Epithelial cell of esophagus (primary cell): ENCODE data around the gene NHLH2.

Experiments used
- DNase-seq: peaks from one replicate; pipeline ENCODE4 v3.0.0; 2010; ENCODE audit warnings: low read depth
- H3K4me3 ChIP-seq: 2 replicates; pipeline ENCODE4 v1.5.1; 2011; ENCODE audit warnings: mild to moderate bottlenecking, low read length, control low read depth
- TF ChIP-seq, protein P1 (sequence below): IDR thresholded peaks from 2 replicates; pipeline ENCODE4 v1.5.1; 2011; ENCODE audit warnings: low read depth, mild to moderate bottlenecking, low read length, control low read depth, inconsistent platforms; ENCODE audit not compliant: insufficient read depth; ENCODE audit errors: missing control alignments

Gene NHLH2

DNA sequence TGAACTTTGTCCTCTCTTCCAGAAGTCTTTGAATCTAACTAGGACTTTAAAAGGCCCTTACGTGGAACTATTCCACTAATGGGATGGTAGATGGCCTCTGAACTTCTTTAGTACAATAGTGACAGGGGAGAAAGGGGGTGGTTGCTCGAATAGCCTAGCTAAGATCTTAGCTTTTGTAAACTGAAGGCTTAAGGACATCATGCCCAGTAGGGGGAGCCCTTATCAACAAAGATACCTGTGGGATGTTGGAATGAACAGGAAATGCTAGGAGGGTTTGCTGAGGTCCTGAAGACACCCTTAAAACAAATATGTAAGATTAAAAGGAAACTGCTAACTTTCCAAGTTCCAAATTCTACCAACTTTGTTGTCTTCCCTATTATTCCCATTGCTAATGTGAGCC lies 33.2 kb downstream of the NHLH2 start:
- TF ChIP-seq, protein P1, sequence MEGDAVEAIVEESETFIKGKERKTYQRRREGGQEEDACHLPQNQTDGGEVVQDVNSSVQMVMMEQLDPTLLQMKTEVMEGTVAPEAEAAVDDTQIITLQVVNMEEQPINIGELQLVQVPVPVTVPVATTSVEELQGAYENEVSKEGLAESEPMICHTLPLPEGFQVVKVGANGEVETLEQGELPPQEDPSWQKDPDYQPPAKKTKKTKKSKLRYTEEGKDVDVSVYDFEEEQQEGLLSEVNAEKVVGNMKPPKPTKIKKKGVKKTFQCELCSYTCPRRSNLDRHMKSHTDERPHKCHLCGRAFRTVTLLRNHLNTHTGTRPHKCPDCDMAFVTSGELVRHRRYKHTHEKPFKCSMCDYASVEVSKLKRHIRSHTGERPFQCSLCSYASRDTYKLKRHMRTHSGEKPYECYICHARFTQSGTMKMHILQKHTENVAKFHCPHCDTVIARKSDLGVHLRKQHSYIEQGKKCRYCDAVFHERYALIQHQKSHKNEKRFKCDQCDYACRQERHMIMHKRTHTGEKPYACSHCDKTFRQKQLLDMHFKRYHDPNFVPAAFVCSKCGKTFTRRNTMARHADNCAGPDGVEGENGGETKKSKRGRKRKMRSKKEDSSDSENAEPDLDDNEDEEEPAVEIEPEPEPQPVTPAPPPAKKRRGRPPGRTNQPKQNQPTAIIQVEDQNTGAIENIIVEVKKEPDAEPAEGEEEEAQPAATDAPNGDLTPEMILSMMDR = peak; percentile 84

GRCh38 chr1:115805597-115805996 lies 35.3 kb downstream of the NHLH2 start:
- TF ChIP-seq, protein P1 = no peak
- DNase-seq = no peak
- no peak overlapping the region for H3K4me3 ChIP-seq

More for the DNA sequence above, 33.2 kb downstream of the NHLH2 start:
- H3K4me3 ChIP-seq = no peak overlapping the region
- DNase-seq = peak; percentile 90

DNA sequence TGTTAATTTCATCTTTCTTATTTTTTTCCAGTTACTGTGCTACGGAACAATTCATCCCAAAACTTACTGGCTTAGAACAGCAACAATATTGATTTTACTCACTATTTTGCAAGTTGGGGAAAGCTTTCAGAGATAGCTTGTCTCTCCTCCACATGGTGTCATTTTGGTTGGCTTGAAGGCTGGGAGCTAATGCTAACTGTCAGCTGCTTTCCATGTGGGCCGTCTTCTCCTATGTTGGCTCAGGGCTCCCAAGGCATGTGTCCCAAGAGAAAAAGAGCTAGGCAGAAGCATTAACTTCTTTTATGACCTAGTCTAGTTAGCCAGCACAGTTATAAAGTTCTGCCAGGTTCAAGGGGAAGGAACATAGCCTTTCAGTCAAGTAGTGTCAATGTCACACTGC lies 38.5 kb downstream of the NHLH2 start:
- TF ChIP-seq, protein P1 = no peak
- no peak for DNase-seq
- no peak overlapping the region for H3K4me3 ChIP-seq

DNA sequence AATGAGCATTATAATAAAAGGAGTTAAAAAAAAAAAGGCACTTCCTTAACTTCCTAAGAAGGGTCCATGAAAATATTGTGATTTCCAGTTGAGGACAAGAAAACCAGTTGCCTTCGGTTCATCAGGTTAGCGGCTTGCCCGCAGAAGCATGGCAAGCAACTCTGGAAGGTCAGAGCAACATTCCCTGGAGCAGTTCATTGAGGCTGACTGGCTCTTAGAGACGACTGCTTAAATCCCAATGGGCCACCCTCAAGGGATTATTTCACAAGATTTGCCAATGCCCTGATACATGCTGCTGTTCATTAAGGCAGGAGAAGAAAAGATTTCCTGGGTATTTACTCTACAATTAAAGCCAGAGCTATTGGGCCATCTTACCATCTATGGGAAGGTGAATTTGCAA lies 43.4 kb downstream of the NHLH2 start:
- no peak overlapping the region for H3K4me3 ChIP-seq
- TF ChIP-seq, protein P1 = no peak
- DNase-seq = no peak

GRCh38 chr1:115796897-115797296 lies 44.0 kb downstream of the NHLH2 start:
- TF ChIP-seq, protein P1 = no peak
- no peak for DNase-seq
- no peak overlapping the region for H3K4me3 ChIP-seq

- no peak for DNase-seq
- TF ChIP-seq, protein P1 = no peak
- H3K4me3 ChIP-seq = no peak overlapping the region
These were observed 44.9 kb downstream of the NHLH2 start for GRCh38 chr1:115796036-115796435.

DNA sequence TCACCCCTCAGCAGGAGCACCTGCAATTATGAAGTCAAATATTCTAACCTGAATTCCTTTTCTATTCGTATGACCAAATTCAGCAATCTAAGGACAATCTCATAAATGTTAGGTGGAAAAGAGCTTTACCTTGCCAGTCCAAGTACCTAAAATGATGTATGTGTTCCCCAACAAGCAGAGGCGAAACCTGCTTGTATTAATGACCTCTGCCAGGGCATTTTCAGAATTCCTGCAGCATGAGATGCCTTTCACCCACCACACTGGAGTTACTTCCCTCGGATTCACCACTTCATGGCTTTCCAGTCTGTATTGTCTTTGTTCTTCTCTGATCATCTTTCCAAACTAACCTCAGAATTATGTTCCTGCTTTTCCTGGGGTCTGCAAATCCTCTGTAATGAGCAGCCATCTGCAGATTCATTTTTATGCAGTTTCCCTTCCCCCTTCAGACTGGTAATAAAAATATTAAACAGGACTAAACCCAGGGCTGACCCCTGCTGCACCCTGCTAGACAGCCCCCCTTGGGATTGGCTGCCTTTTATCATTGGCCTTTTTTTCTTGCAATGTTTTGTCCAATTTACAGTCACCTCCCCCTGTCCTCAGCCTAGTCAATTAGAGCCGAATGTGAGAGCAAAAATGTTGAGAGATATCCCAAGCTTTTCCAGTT lies 45.8 kb downstream of the NHLH2 start:
- TF ChIP-seq, protein P1 = no peak
- peak; percentile 77 for DNase-seq

More for the DNA sequence above, 45.8 kb downstream of the NHLH2 start:
- H3K4me3 ChIP-seq = no peak overlapping the region
